Esophagus muscularis mucosa (tissue), 4 donors: Measurements from ENCODE around the gene CAPN11. TPM values are rescaled to one million over a fixed set of nuclear protein-coding genes. Genes with fewer than 3 reads are reported as not detected.

ENCODE experiments used
- DNase-seq: peaks from one replicate; pipeline ENCODE4 v3.0.0-alpha.2; 2017; ENCODE audit errors: extremely low spot score
- H3K27ac ChIP-seq, 4 donors: fragments of 200-600 bp; sonication (generic); replicated peaks in 1 of 4; 1 replicate in 3 of 4; 2 replicates in 1 of 4; pipeline ENCODE4 v1.5.1; 2016 to 2019; ENCODE audit warnings: mild to moderate bottlenecking in 1 of 4
- H3K27me3 ChIP-seq, 4 donors: fragments of 200-600 bp; sonication (generic); one replicate each; pipeline versions ENCODE4 v1.5.1 to v1.6.0; 2016 to 2019
- H3K36me3 ChIP-seq, 4 donors: fragments of 200-600 bp; sonication (generic); one replicate each; pipeline ENCODE4 v1.5.1; 2016 to 2019
- H3K4me1 ChIP-seq, 4 donors: fragments of 200-600 bp; sonication (generic); one replicate each; pipeline ENCODE4 v1.5.1; 2016 to 2019
- H3K4me3 ChIP-seq, 4 donors: fragments of 200-600 bp; sonication (generic); 1 replicate in 2 of 4; 2 replicates in 2 of 4; pipeline ENCODE4 v1.5.1; 2016 to 2019; ENCODE audit warnings: mild to moderate bottlenecking in 4 of 4, moderate library complexity in 1 of 4
- H3K9me3 ChIP-seq, 4 donors: fragments of 200-600 bp; sonication (generic); 1 replicate in 3 of 4; 2 replicates in 1 of 4; pipeline ENCODE4 v1.5.1; 2016 to 2019
- EP300 ChIP-seq: sonication (generic); formaldehyde crosslinking; IDR thresholded peaks from one replicate; pipeline ENCODE4 v1.6.1; 2017; ENCODE audit warnings: antibody characterized with exemption
- POLR2A ChIP-seq: fragments of 450-650 bp; IDR thresholded peaks from one replicate; pipeline ENCODE4 v1.6.1; 2017; ENCODE audit warnings: antibody characterized with exemption, moderate library complexity, mild to moderate bottlenecking, low read depth
- POLR2AphosphoS5 ChIP-seq, 2 donors: sonication (generic); formaldehyde crosslinking; IDR thresholded peaks; one replicate each; pipeline ENCODE4 v1.6.1; 2017; ENCODE audit warnings: antibody characterized with exemption in 2 of 2
- WGBS: methylation state at CpG from one replicate; pipeline ENCODE4 v1.1.5; 2018; 5-methylcytosine and 5-hydroxymethylcytosine counted together
- intact Hi-C: fragments of 100-400 bp; cut with DNase I; formaldehyde crosslinking; loops from one replicate; pipeline ENCODE4 v1.15.1; 2023
- total RNA-seq, 4 donors: library from RNA; depleted of rRNA; stranded (reverse); fragments of >200 nt; gene quantifications; one replicate each; pipeline versions ENCODE4 v1.1.0 to v1.2.1, GENCODE V29; 2016
- TF ChIP-seq, protein P1 (sequence below), 3 experiments: fragments of 200-600 bp in 2 of 3; fragments of 450-650 bp in 1 of 3; sonication (generic) in 2 of 3; IDR thresholded peaks; one replicate each; pipeline ENCODE4 v1.5.1; 2017 to 2019; ENCODE audit warnings: antibody characterized with exemption in 3 of 3, mild to moderate bottlenecking in 2 of 3, moderate library complexity in 1 of 3

Gene CAPN11
- total RNA-seq, 4 donors from 2014 or later, result 0.39 to 0.83 (median 0.50) TPM; not detected in 1

DNA sequence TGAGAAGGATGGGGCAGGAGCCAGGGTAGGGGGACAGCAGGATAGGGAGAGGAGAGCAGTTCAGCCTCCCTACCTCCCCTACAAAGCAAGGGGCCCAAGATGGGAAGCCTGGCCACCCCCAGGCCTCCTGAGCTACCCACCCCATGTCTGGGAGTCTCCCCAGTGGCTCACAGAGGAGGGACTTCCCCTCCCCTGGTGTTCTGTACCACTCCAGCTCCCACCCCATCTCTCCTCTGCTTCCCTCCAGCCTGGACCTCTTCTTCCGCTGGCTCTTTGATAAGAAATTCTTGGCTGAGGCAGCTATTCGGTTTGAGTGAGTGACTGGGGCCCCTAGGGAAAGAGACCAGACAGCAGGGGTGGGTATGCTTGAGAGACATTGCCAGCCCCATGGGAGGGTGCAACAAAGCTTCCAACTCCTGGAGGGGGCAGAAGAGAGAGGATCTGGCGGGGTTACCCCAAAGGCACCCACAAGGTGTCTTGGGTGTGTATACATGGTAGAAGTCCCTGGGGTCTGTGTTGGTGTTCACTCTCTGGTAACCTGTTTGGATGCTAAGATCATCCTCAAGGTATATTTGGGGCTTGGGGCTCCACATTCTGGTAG lies 8.2 kb upstream of the CAPN11 start:
- H3K4me3 ChIP-seq, result no peak overlapping the region
- no peak for DNase-seq
- intact Hi-C loops, result no loop called here
- TF ChIP-seq, protein P1, sequence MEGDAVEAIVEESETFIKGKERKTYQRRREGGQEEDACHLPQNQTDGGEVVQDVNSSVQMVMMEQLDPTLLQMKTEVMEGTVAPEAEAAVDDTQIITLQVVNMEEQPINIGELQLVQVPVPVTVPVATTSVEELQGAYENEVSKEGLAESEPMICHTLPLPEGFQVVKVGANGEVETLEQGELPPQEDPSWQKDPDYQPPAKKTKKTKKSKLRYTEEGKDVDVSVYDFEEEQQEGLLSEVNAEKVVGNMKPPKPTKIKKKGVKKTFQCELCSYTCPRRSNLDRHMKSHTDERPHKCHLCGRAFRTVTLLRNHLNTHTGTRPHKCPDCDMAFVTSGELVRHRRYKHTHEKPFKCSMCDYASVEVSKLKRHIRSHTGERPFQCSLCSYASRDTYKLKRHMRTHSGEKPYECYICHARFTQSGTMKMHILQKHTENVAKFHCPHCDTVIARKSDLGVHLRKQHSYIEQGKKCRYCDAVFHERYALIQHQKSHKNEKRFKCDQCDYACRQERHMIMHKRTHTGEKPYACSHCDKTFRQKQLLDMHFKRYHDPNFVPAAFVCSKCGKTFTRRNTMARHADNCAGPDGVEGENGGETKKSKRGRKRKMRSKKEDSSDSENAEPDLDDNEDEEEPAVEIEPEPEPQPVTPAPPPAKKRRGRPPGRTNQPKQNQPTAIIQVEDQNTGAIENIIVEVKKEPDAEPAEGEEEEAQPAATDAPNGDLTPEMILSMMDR (IDR thresholded peaks at IDR 0.05), result no peak
- TF ChIP-seq POLR2A, result no peak
- no peak for TF ChIP-seq EP300
- no peak for TF ChIP-seq POLR2AphosphoS5 (IDR thresholded peaks at IDR 0.05)
- H3K36me3 ChIP-seq, result peaks cover 8 to 73% (median 53%) of the 10 kb centered on the region in 4 donors
- 87% methylated on average over 3 of the region's 3 CpGs for WGBS
- no peak overlapping the region for H3K27ac ChIP-seq
- no peaks in the 10 kb centered on the region for H3K9me3 ChIP-seq
- H3K4me1 ChIP-seq, result peaks cover 4 to 7% (median 6%) of the 10 kb centered on the region in 4 donors
- H3K27me3 ChIP-seq, result no peaks in the 10 kb centered on the region

DNA sequence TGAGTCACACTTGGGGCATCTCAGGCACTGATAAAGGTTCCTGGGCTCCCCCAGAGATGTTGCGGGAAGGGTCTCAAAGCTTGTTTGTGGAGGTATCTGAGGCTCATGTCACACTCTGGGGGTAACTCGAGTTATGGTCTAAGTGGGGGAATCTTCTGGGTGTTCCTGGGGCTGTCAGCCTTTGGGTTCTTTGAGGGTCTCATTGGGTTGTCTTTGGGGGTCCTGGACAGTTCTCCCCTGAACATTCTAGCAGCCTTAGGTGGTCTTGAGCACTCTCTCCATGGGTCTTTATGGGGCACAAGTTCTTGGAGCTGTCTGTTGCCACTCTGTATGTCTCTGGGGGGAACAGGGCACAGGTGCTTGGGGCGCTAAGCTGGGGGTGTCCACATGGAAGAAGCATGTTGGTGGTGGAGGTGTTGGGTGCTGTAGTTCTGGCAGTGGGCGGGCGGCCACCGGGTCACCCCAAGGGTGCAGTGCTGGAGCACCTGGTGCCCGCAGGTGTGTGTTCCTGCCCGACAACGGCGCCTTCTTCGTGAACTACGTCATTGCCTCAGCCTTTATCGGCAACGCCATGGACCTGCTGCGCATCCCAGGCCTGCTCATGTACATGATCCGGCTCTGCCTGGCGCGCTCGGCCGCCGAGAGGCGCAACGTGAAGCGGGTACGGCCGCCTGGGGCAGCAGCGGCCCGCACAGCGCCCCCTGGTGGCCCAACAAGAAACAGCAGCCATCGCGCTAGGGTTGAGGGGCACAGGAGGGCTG lies 7.1 kb upstream of the CAPN11 start:
- Histone ChIP-seq H3K27ac (no peak overlapping the region), H3K36me3 (peaks cover 8 to 62% (median 43%) of the 10 kb centered on the region in 4 donors), H3K27me3 (no peaks in the 10 kb centered on the region), H3K9me3 (no peaks in the 10 kb centered on the region), H3K4me3 (no peak overlapping the region), H3K4me1 (peaks cover 4 to 7% (median 6%) of the 10 kb centered on the region in 4 donors)
- TF ChIP-seq EP300 (no peak), POLR2AphosphoS5 (IDR thresholded peaks at IDR 0.05) (peak; percentile 19 to 77), POLR2A (no peak)
- TF ChIP-seq, protein P1 (IDR thresholded peaks at IDR 0.05), result peak in 2 of 3 experiments; percentile 97 to 99
- intact Hi-C loops, result loop anchor here (1.0 kb wide), 1 partner anchor 53 kb away; no protein-coding TSS in a partner anchor
- DNase-seq, result no peak
- WGBS, result 47% methylated on average over 4 of the region's 31 CpGs

DNA sequence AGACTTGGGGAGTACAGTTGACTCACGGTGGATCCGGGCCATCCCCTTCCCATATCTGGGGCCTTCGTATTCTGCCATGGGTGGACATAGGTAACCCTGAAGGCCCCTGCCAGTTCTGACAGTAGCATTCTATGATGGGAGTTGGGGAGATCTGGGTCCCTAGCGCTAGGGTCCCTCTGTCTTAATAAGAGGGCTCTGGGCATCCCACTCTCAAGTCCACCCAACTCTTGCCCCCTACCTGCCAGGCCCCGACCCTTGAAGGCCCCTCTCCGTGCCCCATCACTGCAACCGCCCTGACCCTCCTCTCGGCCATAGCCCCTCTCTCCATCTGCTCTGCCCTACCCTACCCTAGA lies 6.5 kb upstream of the CAPN11 start:
- intact Hi-C loops, result loop anchor here (1.0 kb wide), 1 partner anchor 54 kb away; no protein-coding TSS in a partner anchor
- Histone ChIP-seq H3K9me3 (no peaks in the 10 kb centered on the region), H3K36me3 (peaks cover 8 to 57% (median 41%) of the 10 kb centered on the region in 4 donors), H3K27me3 (no peaks in the 10 kb centered on the region), H3K4me1 (peaks cover 4 to 7% (median 6%) of the 10 kb centered on the region in 4 donors), H3K27ac (no peak overlapping the region), H3K4me3 (no peak overlapping the region)
- TF ChIP-seq EP300 (no peak), POLR2AphosphoS5 (IDR thresholded peaks at IDR 0.05) (no peak), POLR2A (no peak)
- TF ChIP-seq, protein P1 (IDR thresholded peaks at IDR 0.05), result no peak
- DNase-seq, result no peak
- 79% methylated on average over 5 of the region's 8 CpGs for WGBS

DNA sequence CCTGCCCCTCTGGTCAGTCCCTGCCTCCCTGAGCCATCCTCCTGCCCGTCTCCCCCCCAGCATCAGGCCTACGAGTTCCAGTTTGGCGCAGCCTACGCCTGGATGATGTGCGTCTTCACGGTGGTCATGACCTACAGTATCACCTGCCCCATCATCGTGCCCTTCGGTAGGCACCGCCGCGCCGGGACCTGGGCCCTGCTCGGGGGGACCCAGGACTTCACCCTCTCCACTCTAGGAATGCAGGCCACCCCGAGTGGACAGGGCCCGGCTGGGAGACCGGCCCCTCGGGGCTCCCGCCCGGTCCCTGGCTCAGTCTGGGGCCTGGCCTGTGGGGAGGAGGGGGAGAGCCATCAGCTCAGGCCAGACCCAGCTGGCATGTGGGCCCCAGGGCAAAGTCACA lies 6.1 kb upstream of the CAPN11 start:
- H3K36me3 ChIP-seq, result peaks cover 8 to 52% (median 38%) of the 10 kb centered on the region in 4 donors
- no peak for DNase-seq
- H3K4me1 ChIP-seq, result peaks cover 4 to 7% (median 6%) of the 10 kb centered on the region in 4 donors
- H3K4me3 ChIP-seq, result no peak overlapping the region
- H3K27me3 ChIP-seq, result no peaks in the 10 kb centered on the region
- intact Hi-C loops, result loop anchor here (1.0 kb wide), 1 partner anchor 54 kb away; no protein-coding TSS in a partner anchor
- no peaks in the 10 kb centered on the region for H3K9me3 ChIP-seq
- no peak overlapping the region for H3K27ac ChIP-seq
- WGBS, result 94% methylated on average over 14 of the region's 19 CpGs
- TF ChIP-seq POLR2A, result no peak

DNA sequence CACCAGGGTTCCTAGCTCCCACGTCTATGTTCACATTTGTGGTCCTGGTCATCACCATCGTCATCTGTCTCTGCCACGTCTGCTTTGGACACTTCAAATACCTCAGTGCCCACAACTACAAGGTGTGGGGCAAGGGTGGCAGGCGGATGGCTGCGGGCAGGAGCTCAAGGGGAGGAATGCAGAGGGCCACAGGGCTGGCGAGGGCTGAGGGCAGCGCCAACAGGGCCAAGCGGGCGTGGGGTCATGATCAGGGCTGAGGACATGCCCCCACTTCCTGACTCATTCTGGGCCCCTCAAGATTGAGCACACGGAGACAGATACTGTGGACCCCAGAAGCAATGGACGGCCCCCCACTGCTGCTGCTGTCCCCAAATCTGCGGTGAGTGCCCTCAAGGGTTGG lies 4.6 kb upstream of the CAPN11 start:
- H3K4me1 ChIP-seq, result peaks cover 4 to 7% (median 6%) of the 10 kb centered on the region in 4 donors
- TF ChIP-seq, protein P1 (IDR thresholded peaks at IDR 0.05), result no peak
- no peak for TF ChIP-seq POLR2AphosphoS5 (IDR thresholded peaks at IDR 0.05)
- no peak for TF ChIP-seq POLR2A
- no peak for TF ChIP-seq EP300
- no peak overlapping the region for H3K4me3 ChIP-seq
- no peak for DNase-seq
- H3K27me3 ChIP-seq, result no peaks in the 10 kb centered on the region
- no peak overlapping the region for H3K27ac ChIP-seq
- no peaks in the 10 kb centered on the region for H3K9me3 ChIP-seq
- intact Hi-C loops, result no loop called here
- 90% methylated on average over 12 of the region's 12 CpGs for WGBS
- peaks cover 8 to 37% (median 24%) of the 10 kb centered on the region in 4 donors for H3K36me3 ChIP-seq
